ENCODE results near the gene MAD1L1. TPM values are rescaled to one million over a fixed set of nuclear protein-coding genes. Genes with fewer than 3 reads are reported as not detected.

MAD1L1 gene
- total and polyA plus RNA-seq, 4 donors, result 12.8 to 20.7 (median 16.5) TPM

DNA sequence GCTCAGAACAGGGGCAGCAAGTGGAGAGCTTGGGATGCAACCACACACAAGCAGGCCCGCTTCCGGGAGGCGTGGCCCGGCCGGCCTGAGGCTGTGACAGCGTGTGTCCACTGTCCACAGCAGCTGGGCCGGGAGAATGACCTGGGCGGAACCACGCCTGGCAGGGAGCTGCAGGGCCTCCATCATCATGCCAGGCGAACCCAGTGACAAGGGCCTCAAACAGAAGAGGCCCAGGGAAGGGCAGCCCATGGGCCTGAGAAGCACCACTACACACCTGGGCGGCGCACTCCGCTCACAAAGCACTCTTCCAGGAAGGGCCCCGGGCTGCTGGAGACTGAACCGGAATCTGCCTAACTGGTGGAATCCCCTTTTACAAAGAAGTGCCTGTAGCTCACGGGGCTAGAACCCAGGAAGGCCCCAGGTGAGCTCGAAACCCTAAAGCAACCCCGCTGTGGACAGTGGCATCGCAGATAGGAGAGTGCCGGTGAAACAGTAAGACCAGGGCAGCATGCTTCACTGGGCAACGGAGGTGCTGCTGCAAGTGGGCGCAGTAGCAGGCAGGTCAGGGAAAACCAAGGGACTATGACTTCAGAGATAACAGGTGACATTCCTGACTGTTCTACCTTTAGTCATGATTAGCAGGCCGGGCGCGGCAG is 66.0 kb downstream of the MAD1L1 start:
- no peak for TF ChIP-seq GABPA (IDR thresholded peaks at IDR 0.05 in 1 of 2, conservative IDR thresholded peaks at IDR 0.05 in 1 of 2)
- TF ChIP-seq FOXA1 (IDR thresholded peaks at IDR 0.05), result no peak
- TF ChIP-seq HNF4G (IDR thresholded peaks at IDR 0.05), result no peak
- no peak for TF ChIP-seq JUND (IDR thresholded peaks at IDR 0.05)
- no peak for TF ChIP-seq ZBTB33 (IDR thresholded peaks at IDR 0.05)
- TF ChIP-seq, protein P1, sequence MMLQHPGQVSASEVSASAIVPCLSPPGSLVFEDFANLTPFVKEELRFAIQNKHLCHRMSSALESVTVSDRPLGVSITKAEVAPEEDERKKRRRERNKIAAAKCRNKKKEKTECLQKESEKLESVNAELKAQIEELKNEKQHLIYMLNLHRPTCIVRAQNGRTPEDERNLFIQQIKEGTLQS (IDR thresholded peaks at IDR 0.05), result no peak
- TF ChIP-seq TAF1 (conservative IDR thresholded peaks at IDR 0.05), result no peak
- TF ChIP-seq NR2F2 (IDR thresholded peaks at IDR 0.05), result no peak
- no peak for TF ChIP-seq RAD21 (IDR thresholded peaks at IDR 0.05)
- TF ChIP-seq FOXA2 (IDR thresholded peaks at IDR 0.05), result no peak
- TF ChIP-seq, protein P2, sequence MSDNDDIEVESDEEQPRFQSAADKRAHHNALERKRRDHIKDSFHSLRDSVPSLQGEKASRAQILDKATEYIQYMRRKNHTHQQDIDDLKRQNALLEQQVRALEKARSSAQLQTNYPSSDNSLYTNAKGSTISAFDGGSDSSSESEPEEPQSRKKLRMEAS (IDR thresholded peaks at IDR 0.05), result no peak
- TF ChIP-seq SP1 (IDR thresholded peaks at IDR 0.05), result no peak
- no peak for TF ChIP-seq CTCF (IDR thresholded peaks at IDR 0.05; ENCODE audit: low read depth, low read length, missing input control)
- TF ChIP-seq EGR1 (IDR thresholded peaks at IDR 0.05; ENCODE audit: low read depth in 2 of 2), result no peak
- peaks cover 0 to 2% (median 0%) of the 10 kb centered on the region in 4 donors for H3K4me1 ChIP-seq (ENCODE audit: control insufficient read depth in 4 of 4, insufficient read depth in 4 of 4, low read length in 3 of 4)
- DNase-seq (ENCODE audit: low spot score), result no peak
- H3K27me3 ChIP-seq (ENCODE audit: control insufficient read depth in 4 of 4, insufficient read depth in 4 of 4, low read length in 3 of 4), result no peaks in the 10 kb centered on the region
- H3K9me3 ChIP-seq (ENCODE audit: control insufficient read depth in 4 of 4, low read length in 3 of 4), result no peaks in the 10 kb centered on the region
- H3K36me3 ChIP-seq (ENCODE audit: control insufficient read depth in 4 of 4, insufficient read depth in 3 of 4, low read depth in 1 of 4, low read length in 3 of 4), result no peaks in the 10 kb centered on the region
- H3K9ac ChIP-seq (ENCODE audit: low read depth in 1 of 2, low read length in 2 of 2), result no peak overlapping the region
- 94% methylated on average over 25 of the region's 25 CpGs for WGBS
- no peak overlapping the region for H3K4me3 ChIP-seq (ENCODE audit: low read depth in 1 of 3, low read length in 3 of 3)
- no peak overlapping the region for H3K27ac ChIP-seq (ENCODE audit: low read depth in 1 of 2, low read length in 2 of 2)

DNA sequence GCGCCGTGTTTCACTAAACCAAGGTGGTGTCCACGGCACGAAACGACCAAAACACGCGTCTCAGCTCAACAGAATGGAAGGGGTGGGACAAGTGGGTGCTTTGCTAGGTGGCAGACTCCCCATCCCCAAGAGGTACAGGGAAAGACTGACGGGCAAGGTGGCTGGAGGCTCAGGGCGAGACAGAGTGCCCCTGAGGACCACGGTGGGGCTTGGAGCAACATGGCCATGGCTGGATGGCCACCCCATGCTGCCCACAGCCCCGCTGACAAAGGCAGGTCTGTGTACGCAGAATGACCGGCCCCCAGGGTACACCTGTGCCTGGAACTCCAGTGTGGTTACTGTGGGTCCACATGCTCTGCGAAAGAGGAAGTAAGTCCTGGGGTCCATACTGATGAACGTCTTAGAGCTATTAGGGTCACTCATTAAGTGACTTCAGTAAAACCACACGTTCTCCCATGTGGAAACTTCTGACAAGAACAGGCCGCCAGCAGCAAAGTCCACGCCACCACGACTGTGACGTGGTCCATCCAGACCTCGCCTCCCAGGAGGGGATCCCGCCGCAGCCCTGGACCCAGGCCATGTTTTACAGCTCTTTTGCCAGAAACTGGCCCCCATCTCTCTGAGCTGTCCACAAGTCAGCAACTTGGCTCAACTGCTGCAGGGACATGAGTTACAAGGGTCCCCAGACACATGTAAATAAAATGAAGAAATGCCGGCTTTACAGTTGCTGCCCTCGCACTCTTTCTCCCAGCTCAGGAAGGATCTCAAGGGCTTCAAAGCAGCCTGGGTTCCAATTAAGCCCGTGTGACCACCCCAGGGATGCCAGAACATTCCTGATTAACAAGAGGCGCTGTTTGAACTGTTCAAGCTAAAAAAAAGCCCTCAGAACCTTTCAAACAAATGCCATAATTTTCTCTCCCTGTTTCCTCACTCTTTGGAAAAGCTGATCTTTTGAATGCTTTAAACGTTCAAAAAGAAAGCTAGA is 66.8 kb downstream of the MAD1L1 start:
- Histone ChIP-seq H3K27me3 (ENCODE audit: control insufficient read depth in 4 of 4, insufficient read depth in 4 of 4, low read length in 3 of 4) (no peaks in the 10 kb centered on the region), H3K9ac (ENCODE audit: low read depth in 1 of 2, low read length in 2 of 2) (no peak overlapping the region), H3K4me3 (ENCODE audit: low read depth in 1 of 3, low read length in 3 of 3) (no peak overlapping the region), H3K36me3 (ENCODE audit: control insufficient read depth in 4 of 4, insufficient read depth in 3 of 4, low read depth in 1 of 4, low read length in 3 of 4) (no peaks in the 10 kb centered on the region), H3K4me1 (ENCODE audit: control insufficient read depth in 4 of 4, insufficient read depth in 4 of 4, low read length in 3 of 4) (peaks cover 0 to 2% (median 0%) of the 10 kb centered on the region in 4 donors), H3K9me3 (ENCODE audit: control insufficient read depth in 4 of 4, low read length in 3 of 4) (no peaks in the 10 kb centered on the region), H3K27ac (ENCODE audit: low read depth in 1 of 2, low read length in 2 of 2) (no peak overlapping the region)
- WGBS, result 94% methylated on average over 28 of the region's 28 CpGs
- DNase-seq (ENCODE audit: low spot score), result no peak
- TF ChIP-seq, protein P3, sequence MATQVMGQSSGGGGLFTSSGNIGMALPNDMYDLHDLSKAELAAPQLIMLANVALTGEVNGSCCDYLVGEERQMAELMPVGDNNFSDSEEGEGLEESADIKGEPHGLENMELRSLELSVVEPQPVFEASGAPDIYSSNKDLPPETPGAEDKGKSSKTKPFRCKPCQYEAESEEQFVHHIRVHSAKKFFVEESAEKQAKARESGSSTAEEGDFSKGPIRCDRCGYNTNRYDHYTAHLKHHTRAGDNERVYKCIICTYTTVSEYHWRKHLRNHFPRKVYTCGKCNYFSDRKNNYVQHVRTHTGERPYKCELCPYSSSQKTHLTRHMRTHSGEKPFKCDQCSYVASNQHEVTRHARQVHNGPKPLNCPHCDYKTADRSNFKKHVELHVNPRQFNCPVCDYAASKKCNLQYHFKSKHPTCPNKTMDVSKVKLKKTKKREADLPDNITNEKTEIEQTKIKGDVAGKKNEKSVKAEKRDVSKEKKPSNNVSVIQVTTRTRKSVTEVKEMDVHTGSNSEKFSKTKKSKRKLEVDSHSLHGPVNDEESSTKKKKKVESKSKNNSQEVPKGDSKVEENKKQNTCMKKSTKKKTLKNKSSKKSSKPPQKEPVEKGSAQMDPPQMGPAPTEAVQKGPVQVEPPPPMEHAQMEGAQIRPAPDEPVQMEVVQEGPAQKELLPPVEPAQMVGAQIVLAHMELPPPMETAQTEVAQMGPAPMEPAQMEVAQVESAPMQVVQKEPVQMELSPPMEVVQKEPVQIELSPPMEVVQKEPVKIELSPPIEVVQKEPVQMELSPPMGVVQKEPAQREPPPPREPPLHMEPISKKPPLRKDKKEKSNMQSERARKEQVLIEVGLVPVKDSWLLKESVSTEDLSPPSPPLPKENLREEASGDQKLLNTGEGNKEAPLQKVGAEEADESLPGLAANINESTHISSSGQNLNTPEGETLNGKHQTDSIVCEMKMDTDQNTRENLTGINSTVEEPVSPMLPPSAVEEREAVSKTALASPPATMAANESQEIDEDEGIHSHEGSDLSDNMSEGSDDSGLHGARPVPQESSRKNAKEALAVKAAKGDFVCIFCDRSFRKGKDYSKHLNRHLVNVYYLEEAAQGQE (IDR thresholded peaks at IDR 0.05), result no peak
- TF ChIP-seq SP1 (IDR thresholded peaks at IDR 0.05) (no peak), NR2F2 (IDR thresholded peaks at IDR 0.05) (no peak), RAD21 (IDR thresholded peaks at IDR 0.05) (no peak), FOXA1 (IDR thresholded peaks at IDR 0.05) (no peak), HNF4A (conservative IDR thresholded peaks at IDR 0.05) (no peak), JUND (IDR thresholded peaks at IDR 0.05) (no peak), YY1 (IDR thresholded peaks at IDR 0.05) (no peak), EGR1 (IDR thresholded peaks at IDR 0.05; ENCODE audit: low read depth in 2 of 2) (no peak), GABPA (IDR thresholded peaks at IDR 0.05 in 1 of 2, conservative IDR thresholded peaks at IDR 0.05 in 1 of 2) (no peak)
